Measurements from ENCODE around the gene BMP6.

Gene BMP6

GRCh38 chr6:7719364-7719850 lies 6.5 kb upstream of the BMP6 start:
- no peak for DNase-seq (ENCODE audit: low read depth)

GRCh38 chr6:7720346-7720745 lies 5.6 kb upstream of the BMP6 start:
- DNase-seq (ENCODE audit: low read depth): no peak

- no peak for DNase-seq (ENCODE audit: low read depth)
Observed at GRCh38 chr6:7721649-7722048, 4.2 kb upstream of the BMP6 start.

- DNase-seq (ENCODE audit: low read depth): peak; percentile 58
Observed at GRCh38 chr6:7723041-7723447, 2.9 kb upstream of the BMP6 start.

- no peak for DNase-seq (ENCODE audit: low read depth)
Observed at GRCh38 chr6:7723554-7723953, 2.3 kb upstream of the BMP6 start.

GRCh38 chr6:7725412-7725811 lies 487 bp upstream of the BMP6 start:
- DNase-seq (ENCODE audit: low read depth): no peak

GRCh38 chr6:7726416-7727085 lies 652 bp downstream of the BMP6 start:
- DNase-seq (ENCODE audit: low read depth): no peak

GRCh38 chr6:7727086-7727945 lies 1.4 kb downstream of the BMP6 start:
- DNase-seq (ENCODE audit: low read depth): no peak

GRCh38 chr6:7727946-7728854 lies 2.3 kb downstream of the BMP6 start:
- no peak for DNase-seq (ENCODE audit: low read depth)

GRCh38 chr6:7728855-7729590 lies 3.1 kb downstream of the BMP6 start:
- DNase-seq (ENCODE audit: low read depth): no peak

- no peak for DNase-seq (ENCODE audit: low read depth)
Observed at GRCh38 chr6:7730001-7730783, 4.3 kb downstream of the BMP6 start.

GRCh38 chr6:7730784-7731227 lies 4.9 kb downstream of the BMP6 start:
- DNase-seq (ENCODE audit: low read depth): peak; percentile 78

- no peak for DNase-seq (ENCODE audit: low read depth)
Observed at GRCh38 chr6:7731294-7731693, 5.4 kb downstream of the BMP6 start.

- no peak for DNase-seq (ENCODE audit: low read depth)
Observed at GRCh38 chr6:7732228-7732627, 6.3 kb downstream of the BMP6 start.

- DNase-seq (ENCODE audit: low read depth): no peak
Observed at GRCh38 chr6:7734707-7735383, 8.9 kb downstream of the BMP6 start.

- no peak for DNase-seq (ENCODE audit: low read depth)
Observed at GRCh38 chr6:7737106-7737505, 11.2 kb downstream of the BMP6 start.

- DNase-seq (ENCODE audit: low read depth): no peak
Observed at GRCh38 chr6:7737867-7738266, 12.0 kb downstream of the BMP6 start.

- no peak for DNase-seq (ENCODE audit: low read depth)
Observed at GRCh38 chr6:7742223-7742785, 16.4 kb downstream of the BMP6 start.

- no peak for DNase-seq (ENCODE audit: low read depth)
Observed at GRCh38 chr6:7745942-7746341, 20.0 kb downstream of the BMP6 start.

GRCh38 chr6:7747016-7747415 lies 21.1 kb downstream of the BMP6 start:
- no peak for DNase-seq (ENCODE audit: low read depth)
